ENCODE results near the gene ZFHX3.
"Not testable (repeated sequence)": the region's sequence is repeated elsewhere in the genome, so short reads cannot be mapped to it uniquely, and the experiment has no call there.

The ZFHX3 gene, protein sequence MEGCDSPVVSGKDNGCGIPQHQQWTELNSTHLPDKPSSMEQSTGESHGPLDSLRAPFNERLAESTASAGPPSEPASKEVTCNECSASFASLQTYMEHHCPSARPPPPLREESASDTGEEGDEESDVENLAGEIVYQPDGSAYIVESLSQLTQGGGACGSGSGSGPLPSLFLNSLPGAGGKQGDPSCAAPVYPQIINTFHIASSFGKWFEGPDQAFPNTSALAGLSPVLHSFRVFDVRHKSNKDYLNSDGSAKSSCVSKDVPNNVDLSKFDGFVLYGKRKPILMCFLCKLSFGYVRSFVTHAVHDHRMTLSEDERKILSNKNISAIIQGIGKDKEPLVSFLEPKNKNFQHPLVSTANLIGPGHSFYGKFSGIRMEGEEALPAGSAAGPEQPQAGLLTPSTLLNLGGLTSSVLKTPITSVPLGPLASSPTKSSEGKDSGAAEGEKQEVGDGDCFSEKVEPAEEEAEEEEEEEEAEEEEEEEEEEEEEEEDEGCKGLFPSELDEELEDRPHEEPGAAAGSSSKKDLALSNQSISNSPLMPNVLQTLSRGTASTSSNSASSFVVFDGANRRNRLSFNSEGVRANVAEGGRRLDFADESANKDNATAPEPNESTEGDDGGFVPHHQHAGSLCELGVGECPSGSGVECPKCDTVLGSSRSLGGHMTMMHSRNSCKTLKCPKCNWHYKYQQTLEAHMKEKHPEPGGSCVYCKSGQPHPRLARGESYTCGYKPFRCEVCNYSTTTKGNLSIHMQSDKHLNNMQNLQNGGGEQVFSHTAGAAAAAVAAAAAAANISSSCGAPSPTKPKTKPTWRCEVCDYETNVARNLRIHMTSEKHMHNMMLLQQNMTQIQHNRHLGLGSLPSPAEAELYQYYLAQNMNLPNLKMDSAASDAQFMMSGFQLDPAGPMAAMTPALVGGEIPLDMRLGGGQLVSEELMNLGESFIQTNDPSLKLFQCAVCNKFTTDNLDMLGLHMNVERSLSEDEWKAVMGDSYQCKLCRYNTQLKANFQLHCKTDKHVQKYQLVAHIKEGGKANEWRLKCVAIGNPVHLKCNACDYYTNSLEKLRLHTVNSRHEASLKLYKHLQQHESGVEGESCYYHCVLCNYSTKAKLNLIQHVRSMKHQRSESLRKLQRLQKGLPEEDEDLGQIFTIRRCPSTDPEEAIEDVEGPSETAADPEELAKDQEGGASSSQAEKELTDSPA (N-terminal part only)

DNA sequence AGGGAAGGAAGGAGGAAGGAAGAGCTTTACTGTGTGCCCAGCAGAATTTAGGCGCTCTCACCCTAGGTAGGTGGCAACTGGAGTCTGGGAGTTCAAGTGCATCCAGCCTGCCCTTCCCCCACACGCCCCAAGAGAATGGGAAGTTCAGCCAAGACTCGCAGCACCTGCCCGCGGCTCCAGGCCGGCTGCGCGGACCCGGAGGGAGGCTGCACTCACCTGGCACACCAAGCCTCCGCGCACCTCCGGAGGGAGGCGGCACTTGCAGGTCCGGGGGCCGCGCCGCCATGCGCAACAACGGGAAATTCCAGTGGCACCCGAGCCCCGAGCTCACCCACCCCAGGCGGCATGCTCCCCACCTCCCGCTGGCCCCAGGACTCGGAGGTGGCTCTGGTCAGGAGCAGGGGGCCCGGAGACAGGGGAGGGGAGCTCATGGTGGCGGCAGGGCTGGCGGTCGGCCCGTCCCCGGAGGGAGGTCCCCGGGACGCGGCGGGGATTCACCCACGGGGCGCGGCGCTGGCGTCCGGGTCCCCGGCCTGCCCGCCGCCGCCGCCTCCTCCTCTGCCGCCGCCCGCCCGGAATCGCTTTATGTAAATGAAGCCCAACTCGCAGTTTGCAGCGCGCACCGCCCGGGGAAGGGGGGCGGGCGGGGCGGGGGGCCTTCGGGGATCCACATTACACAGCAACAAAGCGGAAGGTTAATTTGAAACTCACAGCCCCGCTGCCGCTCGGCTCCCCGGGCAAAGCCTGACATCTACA is at the start of gene ZFHX3:
Gene ZFHX3, minus strand, starts transcription at position 593 of the 756 bp plus-strand sequence. CDS start 87,983 bp downstream, outside the sequence.
- DNase-seq: peak; percentile 15

DNA sequence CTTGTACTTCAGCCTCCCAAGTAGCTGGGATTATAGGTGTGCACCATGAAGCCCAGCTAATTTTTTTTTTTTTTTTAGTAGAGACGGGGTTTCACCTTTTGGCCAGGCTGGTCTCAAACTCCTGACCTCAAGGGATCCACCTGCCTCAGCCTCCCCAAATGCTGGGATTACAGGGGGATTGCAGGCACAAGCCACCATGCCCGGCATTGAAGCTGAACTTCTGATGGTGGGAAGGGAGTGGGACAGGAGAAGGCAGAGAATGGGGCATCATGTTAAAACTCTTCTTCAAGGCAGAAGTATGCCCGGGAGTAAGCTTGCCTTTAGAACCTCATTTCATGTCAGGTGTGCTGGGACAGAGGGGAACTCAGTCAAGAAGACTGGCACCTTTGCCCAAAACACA is 48.6 kb upstream of the ZFHX3 start:
- no peak for DNase-seq

DNA sequence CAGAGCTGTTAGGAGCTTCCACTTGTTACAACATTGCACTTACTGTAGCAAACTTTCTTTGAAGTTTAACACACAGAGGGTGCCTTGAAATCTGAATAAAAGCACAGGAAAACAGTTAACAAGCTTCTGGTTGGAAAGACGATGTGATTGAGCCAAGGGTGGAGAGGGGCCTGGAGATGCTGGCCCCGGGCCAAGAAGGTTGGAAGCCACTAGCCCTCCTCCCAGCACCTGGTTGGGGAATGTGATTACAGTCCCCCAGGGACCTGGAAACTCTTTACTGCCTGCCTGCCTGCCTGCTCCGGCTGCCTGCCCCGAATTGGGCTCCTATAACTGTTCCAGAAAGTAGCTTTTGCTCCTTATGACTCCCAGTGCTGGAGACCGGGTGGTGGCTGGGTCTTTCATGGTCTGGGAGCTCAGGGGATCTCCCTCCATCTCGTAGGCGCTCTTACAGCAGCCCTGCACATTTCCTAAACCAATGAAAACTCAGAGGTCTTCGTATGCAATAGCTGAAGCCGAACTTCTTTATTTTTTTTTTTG is 48.0 kb upstream of the ZFHX3 start:
- no peak for DNase-seq

DNA sequence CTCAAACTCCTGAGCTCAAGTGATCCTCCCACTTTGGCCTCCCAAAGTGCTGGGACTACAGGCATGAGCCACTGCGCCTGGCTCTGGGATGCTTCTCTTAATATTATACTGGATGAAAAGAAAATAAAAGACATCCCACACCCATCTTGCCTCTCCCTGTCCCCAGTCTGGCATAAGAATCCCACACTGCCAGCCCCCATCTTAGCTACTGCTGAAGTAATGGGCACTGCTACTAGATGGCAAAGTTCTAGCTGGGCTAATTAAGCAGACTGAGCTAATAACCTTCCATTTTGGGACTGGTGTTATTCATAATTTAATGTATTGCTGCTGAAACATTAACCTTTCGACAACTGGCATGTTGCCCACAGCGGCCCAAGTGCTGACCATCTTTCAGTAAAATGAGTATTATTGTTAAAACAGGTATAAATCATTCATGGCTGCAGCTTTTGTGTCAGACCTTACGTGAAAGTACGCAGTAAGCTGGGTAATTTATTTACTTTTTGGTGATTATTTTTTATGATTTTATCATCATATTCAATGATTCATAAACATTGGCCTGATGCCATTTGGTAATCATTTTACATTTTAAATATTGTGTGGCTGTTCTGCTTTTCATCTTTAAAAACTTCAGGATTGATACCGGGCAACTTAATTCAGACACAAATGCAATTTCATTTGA is 47.4 kb upstream of the ZFHX3 start:
- no peak for DNase-seq

DNA sequence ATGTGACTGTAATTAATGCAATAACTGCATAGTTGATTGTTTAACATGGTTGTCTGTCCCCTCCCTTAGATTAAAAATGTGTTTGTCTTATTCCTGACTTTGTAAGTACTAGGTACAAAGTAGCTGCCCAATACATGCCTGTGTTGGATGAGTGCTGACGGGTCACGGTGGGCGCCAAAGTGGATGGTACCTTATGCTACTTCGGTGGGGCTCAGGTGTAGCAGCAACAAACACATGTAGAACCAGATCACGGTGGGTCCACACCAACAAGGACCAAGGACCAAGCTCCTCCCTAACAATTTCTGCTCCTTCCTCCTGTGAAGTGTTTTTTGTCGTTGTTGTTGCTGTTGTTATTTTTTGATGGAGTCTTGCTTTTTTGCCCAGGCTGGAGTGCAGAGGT is 46.4 kb upstream of the ZFHX3 start:
- DNase-seq: no peak

DNA sequence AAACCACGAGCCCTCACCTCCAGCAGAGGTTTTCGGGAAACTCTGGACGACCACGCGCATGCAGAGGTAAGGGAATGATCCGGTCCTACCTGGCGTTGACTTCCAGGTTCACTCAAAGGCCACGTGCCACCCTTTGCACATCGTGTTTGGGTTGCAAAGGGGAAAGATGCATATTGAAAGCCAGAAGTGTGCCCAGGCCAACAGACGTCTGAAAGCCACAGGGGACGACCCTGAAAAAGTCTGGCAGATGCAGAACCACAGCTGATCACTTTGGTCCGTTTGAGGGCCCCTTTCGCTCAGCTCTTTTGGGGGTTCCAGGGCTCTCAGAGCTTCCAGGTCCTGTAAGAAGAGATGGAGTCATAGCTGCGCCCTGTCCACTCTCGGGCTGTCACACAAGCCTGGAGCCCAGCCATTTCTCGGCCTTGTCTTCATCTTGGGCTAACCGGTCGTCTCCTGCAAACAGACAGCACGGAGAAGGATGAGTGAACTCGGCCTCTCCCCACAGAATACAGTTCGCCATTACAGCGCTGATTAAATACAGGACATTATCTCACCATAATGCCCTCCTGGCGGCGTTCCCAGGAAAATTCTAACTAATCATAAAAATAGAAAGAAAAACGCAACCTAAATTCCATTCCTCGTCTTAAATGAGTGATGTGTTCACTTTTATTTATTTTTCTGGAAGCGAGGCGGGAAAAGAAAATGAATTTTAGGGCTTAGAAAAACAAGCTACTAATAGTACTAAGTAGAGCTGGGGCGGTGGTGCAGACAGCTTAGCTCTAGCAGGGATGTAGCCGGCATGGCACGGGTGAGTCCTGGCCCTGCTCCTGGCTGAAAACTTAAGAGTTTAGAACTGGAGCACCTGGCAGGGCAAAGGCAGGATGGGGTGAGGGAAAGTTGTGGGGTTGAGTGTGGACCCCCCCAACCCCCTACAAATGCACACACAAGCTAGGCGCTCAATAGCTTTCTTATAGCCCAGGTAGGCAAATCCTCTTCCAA is 45.5 kb upstream of the ZFHX3 start:
- DNase-seq: no peak

DNA sequence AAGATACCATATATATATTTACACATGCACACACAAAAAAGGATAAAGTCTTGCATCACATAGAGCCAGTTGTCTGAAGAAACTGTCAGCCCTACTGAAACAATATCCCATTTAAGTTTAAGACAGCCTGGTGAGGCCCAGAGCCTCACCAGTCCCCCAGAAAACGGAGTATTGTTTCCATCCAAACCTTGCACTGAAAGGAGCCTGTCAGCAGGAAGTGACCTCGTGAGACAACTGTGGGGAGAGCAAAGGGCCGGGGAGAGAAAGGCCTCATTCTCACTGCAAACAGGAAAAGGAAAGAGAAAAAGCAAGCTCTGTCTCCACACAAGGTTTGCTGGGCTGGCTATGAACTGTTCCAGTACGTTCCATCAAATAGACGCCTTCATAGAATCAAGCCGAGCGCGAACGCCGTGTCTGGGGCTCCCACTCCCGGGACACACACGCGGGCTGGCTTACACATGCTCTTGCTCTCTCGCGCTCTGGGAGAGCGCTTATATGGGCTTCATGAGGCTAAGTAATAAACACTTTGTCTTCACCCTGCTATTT is 44.4 kb upstream of the ZFHX3 start:
- no peak for DNase-seq

DNA sequence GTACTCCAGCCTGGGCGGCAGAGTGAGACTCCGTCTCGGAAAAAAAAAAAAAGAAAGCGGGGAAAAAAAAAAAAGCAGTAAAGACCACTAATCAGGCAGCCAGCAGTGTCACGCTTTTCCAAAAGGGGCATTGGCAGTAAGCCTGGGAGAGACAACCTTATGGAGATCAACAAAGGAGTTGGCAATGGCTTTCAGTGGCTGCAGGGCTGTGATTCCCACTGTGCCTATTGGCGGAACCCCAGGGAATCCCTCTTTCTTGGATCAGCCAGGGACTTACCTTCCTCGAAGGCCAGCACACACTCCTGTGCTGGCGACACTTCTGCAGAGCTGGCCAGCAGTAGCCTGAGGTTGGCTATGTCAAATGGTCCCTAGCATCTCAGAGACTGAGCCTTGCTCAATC is 43.2 kb upstream of the ZFHX3 start:
- no peak for DNase-seq

DNA sequence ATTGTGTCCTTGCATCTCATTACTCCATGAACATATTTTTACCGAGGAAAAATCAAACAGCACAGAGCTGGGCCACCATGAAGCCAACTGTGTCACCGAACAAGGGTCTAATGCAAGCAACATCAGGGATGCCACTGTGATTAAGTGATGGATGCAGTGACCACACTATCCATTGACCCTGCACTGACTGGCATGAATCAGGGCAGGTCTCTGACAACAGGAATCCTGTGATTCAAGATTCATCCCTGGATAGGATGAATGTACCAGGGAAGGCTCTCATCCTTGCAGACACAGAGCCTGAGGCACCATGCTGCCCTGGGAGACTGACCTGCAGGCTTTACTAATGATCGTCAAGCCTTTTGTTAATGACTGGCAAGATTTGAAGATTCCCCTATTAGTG is 41.5 kb upstream of the ZFHX3 start:
- no peak for DNase-seq

DNA sequence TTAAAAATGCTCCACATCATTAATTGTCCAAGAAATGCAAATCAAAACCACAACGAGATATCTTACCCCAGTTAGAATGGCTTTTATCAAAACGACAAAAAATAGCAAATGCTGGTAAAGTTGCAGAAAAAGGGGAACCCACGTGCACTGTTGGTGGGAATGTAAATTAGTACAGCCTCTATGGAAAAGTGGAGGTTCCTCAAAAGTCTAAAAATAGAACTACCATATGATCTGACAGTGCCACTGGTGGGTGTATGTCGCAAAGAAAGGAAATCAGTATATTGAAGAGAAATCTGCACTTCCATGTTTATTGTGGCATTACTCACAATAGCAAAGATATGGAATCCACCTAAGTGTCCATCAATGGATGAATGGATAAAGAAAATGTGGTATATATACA is 38.2 kb upstream of the ZFHX3 start:
- DNase-seq: no peak

DNA sequence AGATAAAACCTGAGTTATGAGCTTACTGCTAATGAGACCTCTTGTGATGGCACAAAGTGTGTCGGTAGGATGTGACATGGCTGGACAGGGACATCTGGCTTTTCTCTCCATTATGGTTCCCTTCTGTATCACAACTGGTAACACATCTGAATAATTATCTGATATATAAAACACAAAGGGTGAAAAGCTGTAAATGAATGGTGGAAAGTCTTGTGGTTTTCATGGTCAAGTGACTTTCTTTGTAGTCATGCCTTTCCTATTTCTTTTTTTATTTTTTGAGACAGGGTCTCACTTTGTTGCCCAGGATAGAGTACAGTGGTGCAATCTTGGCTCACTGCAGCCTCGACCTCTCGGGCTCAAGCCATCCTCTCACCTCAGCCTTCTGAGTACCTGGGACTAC is 35.3 kb upstream of the ZFHX3 start:
- DNase-seq: no peak

DNA sequence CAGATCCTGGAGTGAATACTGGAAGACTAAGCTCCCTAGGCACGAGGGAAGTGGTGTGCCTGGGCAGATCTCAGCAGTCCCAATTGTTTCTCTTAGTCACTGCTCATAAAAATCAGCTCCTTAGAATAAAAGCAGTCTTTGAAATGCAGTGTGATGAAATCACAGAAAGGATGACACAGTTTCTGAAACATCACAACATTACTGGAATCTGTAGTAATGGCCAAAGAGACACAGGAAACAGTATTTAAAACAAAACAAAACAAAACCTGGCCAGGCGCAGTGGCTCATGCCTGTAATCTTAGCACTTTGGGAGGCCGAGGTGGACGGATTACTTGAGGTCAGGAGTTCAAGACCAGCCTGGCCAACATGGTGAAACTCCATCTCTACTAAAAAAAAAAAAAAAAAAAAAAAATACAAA is 34.7 kb upstream of the ZFHX3 start:
- DNase-seq: not testable (repeated sequence)

DNA sequence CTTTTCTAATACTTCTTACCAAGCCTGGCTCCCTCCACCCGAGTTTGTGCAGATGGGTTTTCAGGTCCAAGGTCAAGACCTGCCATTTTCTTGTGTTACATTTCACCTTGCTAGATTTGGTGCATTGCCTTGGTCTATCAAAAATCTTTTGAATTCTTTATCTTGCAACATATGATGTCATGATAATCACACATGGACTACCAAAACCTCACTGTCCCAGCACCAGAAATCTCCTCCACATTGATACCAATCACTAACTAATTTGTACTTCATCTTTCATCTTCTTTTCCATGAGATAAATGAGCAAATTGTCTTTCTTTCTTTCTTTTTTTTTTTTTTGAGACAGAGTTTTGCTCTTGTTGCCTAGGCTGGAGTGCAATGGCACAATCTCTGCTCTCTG is 33.0 kb upstream of the ZFHX3 start:
- DNase-seq: no peak

DNA sequence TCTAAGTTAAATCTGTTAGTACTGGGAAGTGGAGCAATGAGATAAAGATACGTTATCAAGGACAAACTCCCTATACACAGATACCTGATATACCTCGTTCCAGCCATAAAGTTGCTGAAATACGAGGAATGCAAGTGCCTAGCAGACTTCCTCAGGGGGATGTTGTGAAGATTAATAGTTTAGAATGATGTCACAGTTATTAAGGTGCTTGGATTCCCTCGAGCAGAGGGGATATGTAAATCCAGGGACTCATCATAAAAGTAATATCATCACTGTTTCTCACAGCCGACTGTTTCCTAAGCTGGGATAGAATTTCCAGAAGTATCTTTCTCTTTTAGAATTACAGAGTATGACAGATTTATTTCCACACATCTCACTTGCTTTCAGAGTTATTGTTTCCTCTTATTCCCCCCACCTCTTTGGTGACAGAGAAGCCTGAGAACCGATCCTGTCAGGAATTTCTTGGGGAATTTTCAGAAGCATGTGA is 28.4 kb upstream of the ZFHX3 start:
- DNase-seq: no peak

DNA sequence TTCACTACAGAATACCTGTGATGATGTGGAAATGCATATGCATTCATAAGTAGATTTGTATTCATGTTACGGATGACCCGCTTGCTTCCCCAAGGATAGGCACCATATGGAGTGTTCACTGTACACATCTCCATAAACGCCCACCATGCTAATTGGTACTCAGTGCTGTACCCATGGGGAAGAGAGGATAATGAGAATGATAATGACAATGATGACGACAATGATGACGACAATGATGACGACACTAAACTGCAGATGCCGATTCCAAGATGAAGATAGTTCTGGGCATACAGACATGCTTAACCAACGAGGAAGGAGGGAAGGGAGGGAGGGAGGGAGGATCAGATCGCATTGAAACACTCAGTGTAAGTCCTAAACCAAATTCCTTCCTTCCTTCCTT is 26.5 kb upstream of the ZFHX3 start:
- no peak for DNase-seq

DNA sequence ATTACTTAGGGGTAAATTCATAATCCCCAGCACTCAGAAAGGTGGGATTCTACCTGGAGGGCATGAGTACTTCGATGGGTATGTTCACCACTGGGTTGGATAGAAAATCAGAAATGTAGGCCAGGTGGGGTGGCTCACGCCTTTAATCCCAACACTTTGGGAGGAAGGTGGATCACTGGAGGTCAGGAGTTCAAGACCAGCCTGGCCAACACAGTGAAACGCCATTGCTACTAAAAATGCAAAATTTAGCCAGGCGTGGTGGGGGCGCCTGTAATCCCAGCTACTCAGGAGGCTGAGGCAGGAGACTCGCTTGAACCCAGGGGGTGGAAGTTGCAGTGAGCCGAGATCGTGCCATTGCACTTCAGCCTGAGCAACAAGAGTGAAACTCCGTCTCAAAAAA is 24.1 kb upstream of the ZFHX3 start:
- not testable (repeated sequence) for DNase-seq

DNA sequence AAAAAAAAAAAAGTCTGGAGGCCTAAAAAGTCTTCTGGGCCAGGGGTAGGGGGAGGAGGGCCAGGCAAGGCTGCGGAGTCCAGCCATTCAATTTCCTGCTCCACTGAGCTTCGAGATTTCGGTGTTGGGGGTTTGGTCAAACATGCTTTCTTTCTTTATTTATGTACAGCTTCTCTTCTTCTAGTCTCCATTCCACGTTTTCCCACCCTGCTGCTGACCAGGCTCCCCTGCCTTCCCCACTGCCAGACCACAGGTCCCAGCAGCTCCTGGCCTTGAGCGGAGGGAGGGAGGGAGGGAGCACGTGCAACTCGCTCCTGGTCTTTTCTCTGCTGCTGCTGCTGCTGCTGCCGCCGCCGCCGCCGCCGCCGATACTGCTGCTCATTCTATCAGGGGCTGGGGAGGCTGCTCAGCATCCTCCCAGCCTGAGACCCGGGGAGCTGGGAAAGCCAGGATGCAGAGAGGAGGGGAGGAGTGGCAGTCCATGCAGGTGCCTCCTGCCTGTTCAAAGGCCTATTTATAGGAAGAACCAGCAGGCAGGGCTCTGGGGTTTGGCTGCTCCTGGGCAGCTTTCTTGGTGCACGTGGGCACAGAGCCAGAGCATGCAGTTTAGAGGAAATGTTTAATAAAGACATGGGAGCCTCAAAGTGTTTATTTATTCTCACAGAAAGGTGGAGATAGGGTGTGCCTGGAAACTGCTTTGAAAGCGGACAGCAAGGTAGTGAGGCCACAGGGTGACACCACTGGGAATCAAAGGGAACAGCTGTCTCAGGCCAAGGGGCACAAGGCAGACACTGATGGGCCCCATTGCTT is 23.4 kb upstream of the ZFHX3 start:
- no peak for DNase-seq

DNA sequence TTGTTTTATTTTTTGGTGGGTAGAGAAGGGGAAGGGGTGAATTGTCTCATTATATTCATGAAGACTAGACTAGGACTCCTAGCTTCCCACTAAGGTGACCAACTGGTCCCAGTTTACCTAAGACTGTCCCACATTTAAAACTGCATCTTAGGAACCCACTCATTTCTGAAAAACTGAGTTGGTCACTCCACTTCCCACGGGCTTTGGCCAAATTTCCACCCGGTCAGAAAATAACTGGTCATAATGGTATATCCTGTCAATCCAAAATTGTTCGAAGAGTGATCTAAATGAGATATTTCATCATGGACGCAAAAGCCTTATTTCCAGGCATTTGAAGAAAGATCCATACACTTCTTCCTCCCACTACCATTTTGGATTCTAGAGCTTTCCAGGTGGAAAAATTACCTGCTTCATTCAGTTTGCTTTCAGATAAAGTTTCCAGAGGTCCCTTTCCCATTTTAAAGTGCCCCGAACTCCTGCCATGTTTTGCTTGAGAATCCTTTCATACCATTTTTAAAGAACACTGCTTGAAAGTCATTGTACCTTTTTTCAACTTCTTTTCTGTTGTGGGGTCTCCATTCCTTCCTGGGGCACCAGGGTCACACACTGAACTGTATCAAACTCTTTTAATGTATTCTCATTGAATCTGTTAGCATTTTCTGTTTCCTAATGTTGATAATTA is 21.8 kb upstream of the ZFHX3 start:
- DNase-seq: no peak

All from activated CD4-positive, alpha-beta T cell treated with anti-CD3 and anti-CD28 coated beads, Interleukin-2, Interleukin-6, amounts not matched to agents 100 ng/mL and 50 ng/mL, durations not matched to agents 16 hours and 8 hours (primary cell).